Large intestine (tissue), 3 donors: ENCODE results near the gene EMD. TPM values are rescaled to one million over a fixed set of nuclear protein-coding genes. Genes with fewer than 3 reads are reported as not detected.
"Not testable (repeated sequence)": the region's sequence is repeated elsewhere in the genome, so short reads cannot be mapped to it uniquely, and the experiment has no call there.

Experiments used
- DNase-seq, 2 donors: peaks; one replicate each; pipeline versions ENCODE4 v3.0.0 to v3.0.0-alpha.2; 2013
- H3K27ac ChIP-seq: one replicate; pipeline ENCODE4 v1.5.1; 2013; ENCODE audit warnings: low read length
- H3K27me3 ChIP-seq: 2 replicates; pipeline ENCODE4 v1.6.1; 2013; ENCODE audit warnings: low read length; ENCODE audit not compliant: control insufficient read depth, insufficient read depth
- H3K36me3 ChIP-seq: 2 replicates; pipeline ENCODE4 v1.6.1; 2013; ENCODE audit warnings: low read length; ENCODE audit not compliant: control insufficient read depth, insufficient read depth
- H3K4me1 ChIP-seq: one replicate; pipeline ENCODE4 v1.6.1; 2013; ENCODE audit warnings: low read length; ENCODE audit not compliant: control insufficient read depth, insufficient read depth
- H3K4me3 ChIP-seq: one replicate; pipeline ENCODE4 v1.5.1; 2013; ENCODE audit warnings: low read length
- H3K9me3 ChIP-seq: one replicate; pipeline ENCODE4 v1.6.1; 2013; ENCODE audit warnings: mild to moderate bottlenecking, low read depth, low read length, moderate library complexity; ENCODE audit not compliant: control insufficient read depth
- WGBS: methylation state at CpG from one replicate; pipeline ENCODE4 v1.1.5; 2013; ENCODE audit warnings: low lambda C conversion rate; ENCODE audit not compliant: insufficient coverage; 5-methylcytosine and 5-hydroxymethylcytosine counted together
- polyA plus RNA-seq: library from polyadenylated mRNA; unstranded; fragments of 120-200 nt; gene quantifications from one replicate; pipeline ENCODE4 v1.2.1, GENCODE V29; 2013

The EMD gene
- polyA plus RNA-seq, 1 donor, result 50.1 TPM

- no peaks in the 10 kb centered on the region for H3K9me3 ChIP-seq
- no CpG with 5 or more reads among the region's 53 CpGs for WGBS
- H3K36me3 ChIP-seq, result peaks cover 25% of the 10 kb centered on the region
- peak overlapping the region; percentile 67 for H3K4me3 ChIP-seq
- peak; percentile 67 to 86 for DNase-seq
- H3K4me1 ChIP-seq, result peaks cover 15% of the 10 kb centered on the region
- H3K27me3 ChIP-seq, result no peaks in the 10 kb centered on the region
- H3K27ac ChIP-seq, result peak overlapping the region; percentile 100
These were observed 18.1 kb downstream of the EMD start for GRCh38 chrX:154396973-154397887.

- WGBS, result no CpG with 5 or more reads among the region's 69 CpGs
- Histone ChIP-seq H3K27me3 (no peaks in the 10 kb centered on the region), H3K4me3 (peak within 1 kb of the TSS; percentile 99), H3K36me3 (peaks cover 27% of the 10 kb centered on the region), H3K4me1 (peaks cover 15% of the 10 kb centered on the region), H3K27ac (peak within 1 kb of the TSS; percentile 100), H3K9me3 (no peaks in the 10 kb centered on the region)
- peak; percentile 96 to 97 for DNase-seq
These were observed 19.0 kb downstream of the EMD start, which contains the start of gene RPL10 for GRCh38 chrX:154397888-154398667. TSS of gene RPL10 (plus strand) at chrX:154398377. CDS start at chrX:154398520, 143 bp downstream.

- H3K4me3 ChIP-seq, result peak overlapping the region; percentile 99
- no peaks in the 10 kb centered on the region for H3K27me3 ChIP-seq
- H3K27ac ChIP-seq, result peak overlapping the region; percentile 100
- H3K9me3 ChIP-seq, result no peaks in the 10 kb centered on the region
- peaks cover 15% of the 10 kb centered on the region for H3K4me1 ChIP-seq
- H3K36me3 ChIP-seq, result peaks cover 27% of the 10 kb centered on the region
- WGBS, result no CpG with 5 or more reads among the region's 49 CpGs
- peak; percentile 77 to 81 for DNase-seq
These were observed 19.8 kb downstream of the EMD start for GRCh38 chrX:154398668-154399526.

- no CpG with 5 or more reads among the region's 14 CpGs for WGBS
- Histone ChIP-seq H3K9me3 (no peaks in the 10 kb centered on the region), H3K36me3 (peaks cover 31% of the 10 kb centered on the region), H3K4me1 (peaks cover 15% of the 10 kb centered on the region), H3K27ac (peak overlapping the region; percentile 100), H3K4me3 (peak overlapping the region; percentile 99), H3K27me3 (no peaks in the 10 kb centered on the region)
- DNase-seq, result no peak
These were observed 20.7 kb downstream of the EMD start for GRCh38 chrX:154399527-154400368.

GRCh38 chrX:154400369-154400817 lies 21.3 kb downstream of the EMD start:
- peak overlapping the region; percentile 100 for H3K27ac ChIP-seq
- H3K4me3 ChIP-seq, result peak overlapping the region; percentile 99

GRCh38 chrX:154401045-154401799 lies 22.1 kb downstream of the EMD start:
- H3K36me3 ChIP-seq, result peaks cover 31% of the 10 kb centered on the region
- no CpG with 5 or more reads among the region's 6 CpGs for WGBS
- peaks cover 15% of the 10 kb centered on the region for H3K4me1 ChIP-seq
- H3K27me3 ChIP-seq, result no peaks in the 10 kb centered on the region
- DNase-seq, result peak in 1 of 2 donors; percentile 62
- H3K9me3 ChIP-seq, result no peaks in the 10 kb centered on the region
- no peak overlapping the region for H3K4me3 ChIP-seq
- H3K27ac ChIP-seq, result peak overlapping the region; percentile 74

More at GRCh38 chrX:154400369-154400817, 21.3 kb downstream of the EMD start:
- not testable (repeated sequence) for H3K9me3 ChIP-seq, DNase-seq, H3K27me3 ChIP-seq
- Histone ChIP-seq H3K36me3 (peaks cover 31% of the 10 kb centered on the region), H3K4me1 (peaks cover 15% of the 10 kb centered on the region)
- WGBS, result no CpG with 5 or more reads among the region's 6 CpGs

GRCh38 chrX:154401918-154402621 lies 23.0 kb downstream of the EMD start:
- Histone ChIP-seq H3K4me3 (no peak overlapping the region), H3K27ac (peak overlapping the region; percentile 74), H3K27me3 (no peaks in the 10 kb centered on the region), H3K36me3 (peaks cover 31% of the 10 kb centered on the region), H3K4me1 (peaks cover 15% of the 10 kb centered on the region), H3K9me3 (no peaks in the 10 kb centered on the region)
- DNase-seq, result no peak
- no CpG with 5 or more reads among the region's 6 CpGs for WGBS

GRCh38 chrX:154402622-154403127 lies 23.6 kb downstream of the EMD start:
- Histone ChIP-seq H3K9me3 (no peaks in the 10 kb centered on the region), H3K36me3 (peaks cover 31% of the 10 kb centered on the region), H3K4me1 (peaks cover 15% of the 10 kb centered on the region), H3K27ac (no peak overlapping the region), H3K4me3 (no peak overlapping the region), H3K27me3 (no peaks in the 10 kb centered on the region)
- no CpG with 5 or more reads among the region's 19 CpGs for WGBS
- DNase-seq, result no peak
